ENCODE measurements around the gene FOXD4L6.
"Not testable (repeated sequence)": the region's sequence is repeated elsewhere in the genome, so short reads cannot be mapped to it uniquely, and the experiment has no call there.

FOXD4L6 gene

GRCh38 chr9:41128581-41128980 is at the start of gene FOXD4L6:
FOXD4L6 (minus strand) TSS chr9:41128681; CDS start chr9:41128383, 298 bp downstream.
- not testable (repeated sequence) for DNase-seq (ENCODE audit: low read depth in 2 of 2, low spot score in 1 of 2)

DNA sequence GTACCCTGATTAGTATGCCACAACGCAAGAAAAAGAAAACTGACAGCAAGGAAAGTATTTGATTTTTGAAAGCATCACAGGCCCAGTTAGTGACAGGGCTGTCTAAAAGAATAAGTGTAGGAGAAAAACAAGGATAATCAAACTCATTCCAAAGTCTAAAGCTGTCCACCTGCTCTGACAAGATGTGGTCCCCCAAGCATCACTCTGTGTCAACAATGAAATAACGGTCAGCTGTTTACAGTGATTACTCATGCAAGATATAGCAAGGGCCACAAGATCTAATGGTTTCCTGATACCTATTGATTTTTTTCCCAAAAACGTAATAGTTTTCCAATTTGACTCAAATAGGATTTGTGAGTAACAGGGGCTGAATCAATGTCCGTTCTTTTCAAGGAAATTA is 46.5 kb upstream of the FOXD4L6 start:
- not testable (repeated sequence) for DNase-seq (ENCODE audit: low read depth in 2 of 2, low spot score in 1 of 2)

- DNase-seq (ENCODE audit: low read depth in 2 of 2, low spot score in 1 of 2): not testable (repeated sequence)
These were observed 21.6 kb upstream of the FOXD4L6 start for GRCh38 chr9:41150116-41150515.

DNA sequence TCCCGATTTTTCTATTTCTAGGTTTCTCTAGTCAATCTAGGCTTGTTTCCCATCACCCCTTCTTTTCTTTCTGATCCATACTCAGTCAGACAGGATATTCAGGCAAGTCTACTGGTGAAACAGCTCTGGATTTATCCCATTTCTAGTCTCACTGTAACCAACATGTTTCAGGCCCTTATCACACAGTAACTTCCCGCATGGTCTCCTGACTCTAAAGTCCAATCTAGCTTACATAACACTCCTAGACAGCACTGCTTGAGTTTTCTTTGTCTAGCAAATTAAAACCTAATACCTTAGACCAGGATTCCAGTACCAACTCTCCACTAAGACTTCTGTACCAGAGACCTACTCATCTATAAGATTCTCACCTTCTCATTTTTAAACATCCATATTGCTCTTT is 13.4 kb upstream of the FOXD4L6 start:
- not testable (repeated sequence) for DNase-seq (ENCODE audit: low read depth in 2 of 2, low spot score in 1 of 2)

DNA sequence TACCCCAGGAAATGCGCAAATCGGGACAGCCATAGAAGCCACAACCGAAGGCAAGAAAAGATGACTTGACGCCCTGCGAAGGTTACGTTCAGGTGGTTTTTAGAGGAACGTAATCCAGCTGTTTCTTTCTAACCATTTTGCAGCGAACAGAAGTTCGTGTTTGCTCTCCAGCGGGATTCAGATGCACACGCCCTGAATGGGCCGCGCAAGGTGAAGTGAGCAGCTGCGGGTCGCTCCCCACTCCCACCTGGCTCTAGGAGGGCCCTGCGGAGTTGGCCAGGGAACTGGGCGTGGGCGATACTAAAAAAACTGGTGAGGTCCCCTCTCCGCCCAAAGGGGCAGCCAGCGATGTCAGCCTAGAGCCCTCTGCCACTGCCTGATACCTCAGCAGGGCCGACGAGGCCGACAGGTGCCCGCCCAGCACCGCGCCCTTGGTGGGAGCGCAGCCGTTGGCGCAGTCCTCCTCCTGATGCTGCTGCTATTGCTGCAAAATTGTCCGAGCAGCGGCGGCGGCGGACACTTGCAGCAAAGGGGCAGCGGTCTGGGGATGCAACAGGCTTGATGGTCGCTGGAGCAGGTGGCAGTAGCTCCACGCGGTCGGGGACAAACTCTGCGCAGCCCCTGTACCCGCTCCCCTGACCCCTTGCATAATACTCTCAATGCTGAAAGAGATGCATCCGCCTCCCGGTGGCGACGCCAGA is 1.6 kb downstream of the FOXD4L6 start:
- DNase-seq (ENCODE audit: low read depth in 2 of 2, low spot score in 1 of 2): not testable (repeated sequence)

GRCh38 chr9:41125936-41126335 is 2.5 kb downstream of the FOXD4L6 start:
- DNase-seq (ENCODE audit: low read depth in 2 of 2, low spot score in 1 of 2): not testable (repeated sequence)

DNA sequence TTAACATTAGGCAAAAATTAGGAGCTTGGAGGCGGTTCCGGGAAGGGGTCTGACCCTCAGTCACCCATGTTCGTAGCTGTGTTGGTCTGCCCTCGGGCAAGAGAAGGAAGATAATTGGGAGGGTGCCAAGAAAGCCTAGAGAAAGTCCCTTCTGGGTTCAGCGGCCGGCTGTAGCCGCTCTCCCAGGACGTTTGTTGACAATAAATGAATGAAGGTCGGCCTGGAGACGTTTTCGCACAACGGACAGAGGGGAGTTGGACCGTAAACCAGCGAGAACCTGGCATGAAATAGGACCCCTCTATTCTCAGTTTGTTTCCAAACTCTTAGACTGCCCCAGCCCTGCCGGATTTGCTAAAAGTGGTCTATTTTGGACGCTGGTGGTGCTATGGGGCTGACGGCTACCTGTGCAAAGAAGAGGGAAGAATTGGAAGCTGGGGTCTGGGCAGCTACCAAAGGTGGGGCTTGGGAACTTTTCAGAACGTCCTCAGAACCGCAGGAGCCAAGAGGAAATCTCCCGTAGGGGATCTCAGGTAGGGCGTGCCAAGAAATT is 3.3 kb downstream of the FOXD4L6 start:
- DNase-seq (ENCODE audit: low read depth in 2 of 2, low spot score in 1 of 2): not testable (repeated sequence)

- not testable (repeated sequence) for DNase-seq (ENCODE audit: low read depth in 2 of 2, low spot score in 1 of 2)
These were observed 4.0 kb downstream of the FOXD4L6 start for GRCh38 chr9:41124250-41125108.

DNA sequence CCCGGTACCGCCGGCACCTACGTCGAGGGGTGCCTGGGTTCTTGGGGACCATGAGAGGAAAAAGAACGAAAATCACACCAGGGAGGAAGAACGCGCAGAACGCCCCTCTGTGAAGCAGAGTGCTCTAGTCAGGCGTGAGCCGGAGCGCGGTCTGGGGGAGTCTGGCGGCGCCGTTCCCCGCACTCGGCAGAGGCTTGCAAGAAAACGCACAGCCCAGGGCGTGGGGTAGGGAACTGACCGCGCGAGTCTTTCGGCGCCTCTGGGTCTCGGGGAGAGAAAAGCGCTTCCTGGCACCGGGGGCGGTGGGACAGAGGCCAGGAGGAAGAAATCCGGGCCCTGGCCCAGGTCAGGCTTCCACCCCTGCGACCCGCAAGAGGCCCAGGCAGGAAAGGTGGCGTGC is 4.7 kb downstream of the FOXD4L6 start:
- DNase-seq (ENCODE audit: low read depth in 2 of 2, low spot score in 1 of 2): not testable (repeated sequence)

DNA sequence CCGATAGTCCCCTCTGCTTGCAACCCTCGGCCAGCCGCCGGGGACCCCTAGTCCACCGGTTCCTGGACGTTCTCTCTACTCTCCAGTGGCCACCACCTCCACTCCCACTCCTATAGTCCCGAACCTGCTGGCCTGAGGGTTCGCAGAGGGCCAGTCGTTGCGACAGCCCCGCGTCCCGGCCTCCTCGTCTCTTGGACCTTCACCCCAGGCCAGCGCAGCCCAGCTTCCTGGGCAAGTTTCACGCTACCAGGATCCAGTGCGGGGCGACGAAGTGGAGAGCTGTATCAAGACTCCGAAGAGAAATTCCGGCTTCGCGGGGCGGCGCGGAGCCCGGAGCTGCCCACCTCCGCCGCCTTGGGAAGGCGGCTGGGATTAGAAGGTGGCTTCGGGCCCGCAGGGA is 5.1 kb downstream of the FOXD4L6 start:
- DNase-seq (ENCODE audit: low read depth in 2 of 2, low spot score in 1 of 2): not testable (repeated sequence)

DNA sequence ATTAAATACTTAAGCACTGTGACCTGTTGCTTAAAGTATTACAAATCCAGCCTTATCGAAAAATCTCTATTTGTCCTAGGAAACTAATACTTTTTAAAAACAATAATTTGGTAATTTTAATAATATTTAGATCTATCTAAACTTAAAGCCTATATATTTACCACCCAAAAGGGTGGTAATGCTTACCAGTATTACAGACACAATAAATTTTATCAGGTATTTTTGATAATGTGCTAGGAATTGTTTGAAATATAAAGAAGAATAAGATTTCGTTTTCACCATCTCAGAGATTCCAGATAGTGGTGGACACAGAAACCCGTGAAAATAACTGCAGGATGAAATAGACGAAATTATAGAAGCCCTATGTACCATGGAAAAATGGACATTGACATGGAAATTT is 7.8 kb downstream of the FOXD4L6 start:
- not testable (repeated sequence) for DNase-seq (ENCODE audit: low read depth in 2 of 2, low spot score in 1 of 2)

DNA sequence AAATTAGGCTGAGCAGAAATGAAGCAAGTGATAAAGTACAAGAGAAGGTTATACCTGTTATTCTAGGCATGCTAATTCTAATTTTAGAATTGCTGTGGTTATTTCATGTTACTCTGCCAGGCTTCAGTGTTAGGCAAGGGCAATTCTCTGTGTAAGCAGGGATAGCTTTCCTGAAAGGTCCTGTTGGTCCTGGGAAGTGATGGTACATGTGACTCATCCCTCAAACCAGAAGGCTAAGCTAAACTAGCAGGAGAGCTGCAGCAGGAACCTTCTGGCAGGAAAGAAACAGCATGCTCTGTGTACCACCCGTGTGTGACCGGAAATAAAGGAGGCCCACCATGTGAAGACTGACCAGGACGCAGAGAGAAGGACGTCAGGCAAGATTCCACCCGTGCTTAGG is 8.8 kb downstream of the FOXD4L6 start:
- not testable (repeated sequence) for DNase-seq (ENCODE audit: low read depth in 2 of 2, low spot score in 1 of 2)

GRCh38 chr9:41119311-41119710 is 9.2 kb downstream of the FOXD4L6 start:
- DNase-seq (ENCODE audit: low read depth in 2 of 2, low spot score in 1 of 2): not testable (repeated sequence)

DNA sequence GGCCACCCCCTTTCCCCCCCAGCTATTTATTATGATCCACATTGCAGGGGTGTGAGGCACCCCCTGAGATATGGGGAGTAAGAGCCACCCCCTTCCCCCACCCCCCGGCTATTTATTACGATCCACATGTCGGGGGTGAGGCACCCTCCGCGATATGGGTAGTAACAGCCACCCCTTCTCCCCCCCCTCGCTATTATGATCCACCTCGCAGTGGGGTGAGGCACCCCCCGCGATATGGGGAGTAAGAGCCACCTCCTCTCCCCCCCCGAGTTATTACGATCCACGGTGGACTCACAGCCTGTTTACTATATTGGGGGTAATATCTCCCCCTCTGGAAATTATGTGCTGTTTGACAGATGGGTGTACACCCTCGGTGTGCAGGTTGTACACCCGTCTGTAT is 15.1 kb downstream of the FOXD4L6 start:
- DNase-seq (ENCODE audit: low read depth in 2 of 2, low spot score in 1 of 2): not testable (repeated sequence)

DNA sequence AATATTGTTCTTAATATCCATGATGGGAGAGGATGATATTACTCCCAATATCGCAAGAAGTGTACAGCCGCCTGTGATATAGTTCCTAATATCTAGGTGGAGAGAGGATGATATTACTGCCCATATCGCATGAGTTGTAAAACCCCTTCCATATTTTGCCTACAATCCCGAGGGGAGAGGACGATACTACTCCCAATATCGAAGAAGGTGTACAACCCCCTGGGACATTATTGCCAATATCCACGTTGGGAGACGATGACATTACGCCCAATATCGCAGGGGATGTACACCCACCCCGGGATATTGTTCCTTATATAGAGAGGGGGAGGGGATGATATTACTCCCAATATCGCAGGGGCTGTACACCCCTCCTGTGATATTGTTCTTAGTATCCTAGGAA is 17.1 kb downstream of the FOXD4L6 start:
- DNase-seq (ENCODE audit: low read depth in 2 of 2, low spot score in 1 of 2): not testable (repeated sequence)

DNA sequence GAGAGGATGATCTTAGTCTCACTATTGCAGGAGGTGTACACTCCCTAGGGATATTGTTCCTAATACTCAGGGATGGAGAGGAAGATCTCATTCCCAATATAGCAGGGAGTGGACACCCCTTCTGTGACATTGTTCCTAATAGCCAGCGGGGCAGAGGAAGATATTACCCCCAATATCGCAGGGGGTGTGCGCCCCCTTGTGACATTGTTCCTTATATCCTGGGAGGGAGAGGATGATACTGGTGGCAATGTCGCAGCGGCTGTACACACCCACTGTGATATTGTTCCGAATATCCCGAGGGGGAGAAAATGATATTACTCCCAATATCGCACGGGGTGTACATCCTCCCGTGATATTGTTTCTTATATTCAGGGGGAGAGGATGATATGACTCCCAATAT is 17.6 kb downstream of the FOXD4L6 start:
- DNase-seq (ENCODE audit: low read depth in 2 of 2, low spot score in 1 of 2): not testable (repeated sequence)

DNA sequence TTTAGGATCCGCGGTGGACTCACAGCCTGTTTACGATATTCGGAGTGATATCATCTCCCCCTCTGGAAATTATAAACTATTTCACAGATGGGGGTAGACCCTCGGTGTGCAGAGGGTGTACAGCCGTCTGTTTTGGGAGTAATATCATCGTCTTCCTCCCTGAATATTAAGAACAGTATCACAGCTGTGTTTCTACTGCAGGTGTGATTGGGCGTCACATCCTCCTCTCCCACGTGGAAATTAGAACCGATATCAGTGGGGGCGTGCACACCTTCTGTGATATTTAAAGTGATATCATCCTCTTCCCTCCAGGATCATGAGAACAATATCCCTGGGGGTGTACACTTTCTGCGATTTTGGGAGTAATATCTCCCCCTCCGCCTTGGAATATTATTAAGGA is 19.2 kb downstream of the FOXD4L6 start:
- DNase-seq (ENCODE audit: low read depth in 2 of 2, low spot score in 1 of 2): not testable (repeated sequence)

- not testable (repeated sequence) for DNase-seq (ENCODE audit: low read depth in 2 of 2, low spot score in 1 of 2)
These were observed 19.7 kb downstream of the FOXD4L6 start for GRCh38 chr9:41108816-41109215.

- DNase-seq (ENCODE audit: low read depth in 2 of 2, low spot score in 1 of 2): not testable (repeated sequence)
These were observed 21.9 kb downstream of the FOXD4L6 start for GRCh38 chr9:41106472-41107116.

DNA sequence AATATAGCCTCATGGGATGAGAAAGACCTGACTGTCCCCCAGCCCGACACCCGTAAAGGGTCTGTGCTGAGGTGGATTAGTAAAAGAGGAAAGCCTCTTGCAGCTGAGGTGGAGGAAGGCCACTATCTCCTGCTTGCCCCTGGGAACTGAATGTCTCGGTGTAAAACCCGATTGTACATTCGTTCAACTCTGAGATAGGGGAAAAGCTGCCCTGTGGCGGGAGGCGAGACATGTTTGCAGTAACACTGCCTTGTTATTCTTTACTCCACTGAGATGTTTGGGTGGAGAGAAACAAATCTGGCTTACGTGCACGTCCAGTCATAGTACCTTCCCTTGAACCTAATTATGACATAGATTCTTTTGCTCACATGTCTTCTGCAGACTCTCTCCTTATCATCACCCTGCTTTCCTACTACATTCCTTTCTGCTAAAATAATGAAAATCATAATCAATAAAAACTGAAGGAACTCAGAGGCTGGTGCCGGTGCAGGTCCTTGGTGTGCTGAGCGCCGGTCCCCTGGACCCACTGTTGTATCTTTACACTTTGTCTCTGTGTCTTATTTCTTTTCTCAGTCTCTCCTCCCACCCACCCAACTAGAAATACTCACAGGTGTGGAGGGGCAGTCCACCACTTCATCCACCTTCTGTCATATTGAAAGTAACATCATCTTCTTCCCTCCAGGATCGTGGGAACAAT is 22.8 kb downstream of the FOXD4L6 start:
- not testable (repeated sequence) for DNase-seq (ENCODE audit: low read depth in 2 of 2, low spot score in 1 of 2)

- not testable (repeated sequence) for DNase-seq (ENCODE audit: low read depth in 2 of 2, low spot score in 1 of 2)
These were observed 23.9 kb downstream of the FOXD4L6 start for GRCh38 chr9:41104542-41104941.

Data from stimulated activated CD8-positive, alpha-beta memory T cell treated with anti-CD3 and anti-CD28 coated beads, Interleukin-4, amount 100 ng/mL, for 4 hours (primary cell).